Gastroesophageal sphincter (tissue), 4 donors: ENCODE data around the gene GTPBP1. TPM values are rescaled to one million over a fixed set of nuclear protein-coding genes. Genes with fewer than 3 reads are reported as not detected.
A peak's percentile ranks its signal among the peaks of the same experiment; 100 is the strongest.

Experiments used
- ATAC-seq: fragments of 150-250 bp; one replicate; pipeline ENCODE4 v1.9.1; 2016; ENCODE audit warnings: mild to moderate bottlenecking, moderate library complexity
- H3K27ac ChIP-seq, 4 donors: fragments of 200-600 bp; sonication (generic) in 3 of 4; 1 replicate in 3 of 4; 2 replicates in 1 of 4; pipeline ENCODE4 v1.5.1; 2016 to 2019
- H3K27me3 ChIP-seq: fragments of 200-600 bp; sonication (generic); one replicate; pipeline ENCODE4 v1.5.1; 2019
- H3K36me3 ChIP-seq, 2 donors: fragments of 200-600 bp; sonication (generic); one replicate each; pipeline ENCODE4 v1.5.1; 2019; ENCODE audit warnings: control low read depth in 1 of 2
- H3K4me1 ChIP-seq, 3 donors: fragments of 200-600 bp; sonication (generic); 1 replicate in 2 of 3; 2 replicates in 1 of 3; pipeline ENCODE4 v1.5.1; 2016 to 2019; ENCODE audit warnings: control low read depth in 2 of 3
- H3K4me3 ChIP-seq, 2 donors: fragments of 200-600 bp; sonication (generic); one replicate each; pipeline ENCODE4 v1.5.1; 2019; ENCODE audit warnings: mild to moderate bottlenecking in 1 of 2, moderate library complexity in 1 of 2
- H3K9me3 ChIP-seq, 3 donors: fragments of 200-600 bp; sonication (generic); one replicate each; pipeline ENCODE4 v1.5.1; 2017 to 2019; ENCODE audit warnings: control low read depth in 2 of 3
- EP300 ChIP-seq: sonication (generic); formaldehyde crosslinking; IDR thresholded peaks from one replicate; pipeline ENCODE4 v1.6.1; 2017; ENCODE audit warnings: antibody characterized with exemption, mild to moderate bottlenecking
- POLR2A ChIP-seq, 2 donors: fragments of 450-650 bp; IDR thresholded peaks; one replicate each; pipeline ENCODE4 v1.6.1; 2017; ENCODE audit warnings: antibody characterized with exemption in 2 of 2, mild to moderate bottlenecking in 2 of 2, moderate library complexity in 1 of 2
- POLR2AphosphoS5 ChIP-seq: sonication (generic); formaldehyde crosslinking; IDR thresholded peaks from one replicate; pipeline ENCODE4 v1.6.1; 2017; ENCODE audit warnings: antibody characterized with exemption
- WGBS, 2 donors: methylation state at CpG; one replicate each; pipeline ENCODE4 v1.1.5; 2018; ENCODE audit warnings: low coverage in 1 of 2; 5-methylcytosine and 5-hydroxymethylcytosine counted together
- total RNA-seq, 4 donors: library from RNA; depleted of rRNA; stranded (reverse); fragments of >200 nt; gene quantifications; one replicate each; pipeline ENCODE4 v1.1.0, GENCODE V29; 2016
- TF ChIP-seq, protein P1 (sequence below), 4 experiments: fragments of 200-600 bp in 2 of 4; fragments of 450-650 bp in 2 of 4; sonication (generic) in 1 of 4; IDR thresholded peaks; one replicate each; pipeline ENCODE4 v1.5.1; 2017 to 2019; ENCODE audit warnings: antibody characterized with exemption in 4 of 4, mild to moderate bottlenecking in 2 of 4, moderate library complexity in 2 of 4

The GTPBP1 gene
- total RNA-seq, 4 donors from 2014 or later, result 46.9 to 63.0 (median 51.6) TPM

DNA sequence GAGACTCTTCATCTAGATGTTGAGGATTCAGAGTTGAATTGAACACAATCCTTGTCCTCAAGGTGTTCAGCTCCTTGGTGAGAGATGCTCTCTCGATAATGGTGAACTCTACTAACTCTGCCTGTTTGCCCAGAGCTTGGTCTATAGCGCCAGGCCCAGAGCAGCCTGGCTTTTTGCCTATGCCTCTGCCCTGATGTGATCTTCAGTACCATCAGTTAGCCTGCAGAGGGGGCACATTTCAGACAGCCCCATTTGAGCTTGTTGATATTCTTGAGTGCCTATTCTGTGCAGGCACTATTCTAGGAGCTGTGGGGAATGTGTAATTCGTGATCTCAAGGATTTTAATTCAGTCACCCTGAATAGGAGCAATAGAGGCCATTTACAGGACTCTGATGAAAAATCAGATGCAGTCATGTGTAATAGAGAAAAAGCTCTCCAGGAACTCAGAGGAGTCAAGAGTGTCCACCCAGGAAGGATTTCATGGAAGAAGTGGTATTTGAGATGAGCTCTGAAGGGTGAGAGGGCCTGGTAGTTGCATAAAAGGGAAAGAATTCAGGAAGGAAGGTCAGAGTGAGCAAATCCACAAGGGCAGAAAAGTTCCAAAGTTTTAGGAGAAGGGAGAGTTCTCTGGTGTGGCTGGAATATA lies 19.3 kb downstream of the GTPBP1 start:
- H3K36me3 ChIP-seq, result peaks cover 0 to 100% of the 10 kb centered on the region in 2 donors
- no peak for ATAC-seq

GRCh38 chr22:38725900-38726655 lies 20.3 kb downstream of the GTPBP1 start:
- 90 to 92% methylated on average over 3 to 12 of the region's 18 CpGs for WGBS, 2 donors
- no peak for TF ChIP-seq POLR2AphosphoS5
- TF ChIP-seq EP300, result no peak
- TF ChIP-seq, protein P1, sequence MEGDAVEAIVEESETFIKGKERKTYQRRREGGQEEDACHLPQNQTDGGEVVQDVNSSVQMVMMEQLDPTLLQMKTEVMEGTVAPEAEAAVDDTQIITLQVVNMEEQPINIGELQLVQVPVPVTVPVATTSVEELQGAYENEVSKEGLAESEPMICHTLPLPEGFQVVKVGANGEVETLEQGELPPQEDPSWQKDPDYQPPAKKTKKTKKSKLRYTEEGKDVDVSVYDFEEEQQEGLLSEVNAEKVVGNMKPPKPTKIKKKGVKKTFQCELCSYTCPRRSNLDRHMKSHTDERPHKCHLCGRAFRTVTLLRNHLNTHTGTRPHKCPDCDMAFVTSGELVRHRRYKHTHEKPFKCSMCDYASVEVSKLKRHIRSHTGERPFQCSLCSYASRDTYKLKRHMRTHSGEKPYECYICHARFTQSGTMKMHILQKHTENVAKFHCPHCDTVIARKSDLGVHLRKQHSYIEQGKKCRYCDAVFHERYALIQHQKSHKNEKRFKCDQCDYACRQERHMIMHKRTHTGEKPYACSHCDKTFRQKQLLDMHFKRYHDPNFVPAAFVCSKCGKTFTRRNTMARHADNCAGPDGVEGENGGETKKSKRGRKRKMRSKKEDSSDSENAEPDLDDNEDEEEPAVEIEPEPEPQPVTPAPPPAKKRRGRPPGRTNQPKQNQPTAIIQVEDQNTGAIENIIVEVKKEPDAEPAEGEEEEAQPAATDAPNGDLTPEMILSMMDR (IDR thresholded peaks at IDR 0.05), result no peak
- H3K36me3 ChIP-seq, result peaks cover 0 to 100% of the 10 kb centered on the region in 2 donors
- no peaks in the 10 kb centered on the region for H3K27me3 ChIP-seq
- no peak for ATAC-seq
- no peak overlapping the region for H3K27ac ChIP-seq
- no peak overlapping the region for H3K4me3 ChIP-seq
- H3K9me3 ChIP-seq, result no peaks in the 10 kb centered on the region
- H3K4me1 ChIP-seq, result no peaks in the 10 kb centered on the region

More for the DNA sequence above, 19.3 kb downstream of the GTPBP1 start:
- no peak overlapping the region for H3K4me3 ChIP-seq
- H3K27ac ChIP-seq, result no peak overlapping the region
- H3K27me3 ChIP-seq, result no peaks in the 10 kb centered on the region
- H3K4me1 ChIP-seq, result no peaks in the 10 kb centered on the region
- no peak for TF ChIP-seq EP300
- TF ChIP-seq, protein P1 (IDR thresholded peaks at IDR 0.05), result peak in 2 of 4 experiments; percentile 8
- WGBS, 2 donors, result 72% methylated on average over 3 of the region's 3 CpGs; no CpG with 5 or more reads in 1 of the 2 donors
- H3K9me3 ChIP-seq, result no peaks in the 10 kb centered on the region

GRCh38 chr22:38727123-38727522 lies 21.4 kb downstream of the GTPBP1 start:
- WGBS, 2 donors, result 70% methylated on average over 2 of the region's 12 CpGs; no CpG with 5 or more reads in 1 of the 2 donors
- no peaks in the 10 kb centered on the region for H3K27me3 ChIP-seq
- peaks cover 0 to 6% (median 0%) of the 10 kb centered on the region in 3 donors for H3K4me1 ChIP-seq
- no peak overlapping the region for H3K4me3 ChIP-seq
- no peaks in the 10 kb centered on the region for H3K9me3 ChIP-seq
- TF ChIP-seq, protein P1 (IDR thresholded peaks at IDR 0.05), result no peak
- TF ChIP-seq EP300 (no peak), POLR2AphosphoS5 (no peak), POLR2A (IDR thresholded peaks at IDR 0.05) (no peak)
- no peak for ATAC-seq
- peaks cover 0 to 100% of the 10 kb centered on the region in 2 donors for H3K36me3 ChIP-seq
- no peak overlapping the region for H3K27ac ChIP-seq

DNA sequence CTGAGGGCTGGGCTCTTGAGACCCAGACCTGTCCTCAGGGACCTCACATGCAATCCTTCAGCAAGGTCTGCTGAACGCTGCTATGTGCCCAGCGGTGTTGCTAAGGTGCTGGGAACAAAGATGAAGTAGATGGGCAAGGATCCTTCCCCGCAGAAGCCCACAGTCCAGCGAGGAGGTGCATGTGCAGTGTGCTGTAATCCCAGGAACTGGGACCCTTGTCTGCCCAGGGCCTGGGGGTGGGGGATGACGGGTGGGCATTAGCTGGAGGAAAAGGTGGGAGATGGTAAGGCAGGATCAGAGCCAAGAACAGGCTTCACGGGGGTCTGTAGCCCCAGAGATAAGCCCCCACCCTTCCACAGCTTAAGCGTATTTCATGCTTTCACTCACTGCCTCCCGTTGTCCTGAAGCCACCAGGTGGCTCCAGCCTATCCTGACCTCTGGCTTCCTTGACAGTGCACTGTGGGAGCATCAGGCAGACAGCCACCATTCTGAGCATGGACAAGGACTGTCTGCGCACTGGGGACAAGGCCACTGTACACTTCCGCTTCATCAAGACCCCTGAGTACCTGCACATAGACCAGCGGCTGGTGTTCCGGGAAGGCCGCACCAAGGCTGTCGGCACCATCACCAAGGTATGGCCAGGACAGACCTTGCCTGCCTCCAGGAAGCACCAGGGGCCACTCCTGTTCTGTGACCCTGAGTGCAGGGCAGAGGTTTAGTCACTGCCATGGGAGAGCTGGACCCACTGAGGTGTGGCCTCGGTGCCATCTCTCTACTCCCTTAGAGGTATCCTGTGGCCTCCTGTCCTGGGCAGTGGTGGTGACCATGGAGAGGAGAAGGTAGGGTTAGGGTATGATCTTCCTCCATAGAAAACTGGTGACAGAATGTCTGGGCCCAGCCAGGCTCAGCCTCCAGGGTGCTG lies 22.0 kb downstream of the GTPBP1 start:
- Histone ChIP-seq H3K4me1 (peaks cover 0 to 13% (median under 1%) of the 10 kb centered on the region in 3 donors), H3K36me3 (peaks cover 0 to 98% of the 10 kb centered on the region in 2 donors), H3K27ac (no peak overlapping the region), H3K27me3 (no peaks in the 10 kb centered on the region), H3K9me3 (no peaks in the 10 kb centered on the region), H3K4me3 (no peak overlapping the region)
- TF ChIP-seq POLR2A (IDR thresholded peaks at IDR 0.05) (no peak), POLR2AphosphoS5 (no peak), EP300 (no peak)
- TF ChIP-seq, protein P1 (IDR thresholded peaks at IDR 0.05), result no peak
- no peak for ATAC-seq
- 83% methylated on average over 4 of the region's 15 CpGs; no CpG with 5 or more reads in 1 of the 2 donors for WGBS, 2 donors
